Endodermal cell (in vitro differentiated cells): ENCODE data around the gene MAP7D3. TPM values are rescaled to one million over a fixed set of nuclear protein-coding genes. Genes with fewer than 3 reads are reported as not detected.

ENCODE experiments used
- DNase-seq: peaks from one replicate; pipeline ENCODE4 v3.0.0-alpha.2; 2017
- H3K27ac ChIP-seq: 2 replicates; pipeline ENCODE4 v1.5.1; 2013; ENCODE audit warnings: mild to moderate bottlenecking, low read depth, low read length, moderate library complexity
- H3K27me3 ChIP-seq: 2 replicates; pipeline ENCODE4 v1.6.1; 2013; ENCODE audit warnings: mild to moderate bottlenecking, low read length, moderate library complexity; ENCODE audit not compliant: insufficient read depth, control insufficient read depth, poor library complexity, severe bottlenecking
- H3K36me3 ChIP-seq: 2 replicates; pipeline ENCODE4 v1.7.0; 2013; ENCODE audit warnings: mild to moderate bottlenecking, low read length, moderate library complexity; ENCODE audit not compliant: control insufficient read depth, insufficient read depth
- H3K4me1 ChIP-seq: one replicate; pipeline ENCODE4 v1.7.0; 2013; ENCODE audit warnings: low read length; ENCODE audit not compliant: control insufficient read depth, insufficient read depth
- H3K4me3 ChIP-seq: 2 replicates; pipeline ENCODE4 v1.5.1; 2013; ENCODE audit warnings: mild to moderate bottlenecking, low read length, moderate library complexity
- H3K9ac ChIP-seq: 2 replicates; pipeline ENCODE4 v1.6.1; 2013; ENCODE audit warnings: mild to moderate bottlenecking, low read length, moderate library complexity; ENCODE audit not compliant: poor library complexity, severe bottlenecking; ENCODE audit errors: extremely low read depth
- H3K9me3 ChIP-seq: 2 replicates; pipeline ENCODE4 v1.6.1; 2013; ENCODE audit warnings: mild to moderate bottlenecking, low read length, moderate library complexity; ENCODE audit not compliant: control insufficient read depth
- H3K27ac Mint-ChIP-seq: 2 replicates; pipeline ENCODE4 v1.8.0; 2020; ENCODE audit warnings: mixed read lengths
- H3K27me3 Mint-ChIP-seq: 2 replicates; pipeline ENCODE4 v1.8.0; 2021; ENCODE audit warnings: mild to moderate bottlenecking, mixed read lengths; ENCODE audit not compliant: insufficient read depth
- H3K36me3 Mint-ChIP-seq: 2 replicates; pipeline ENCODE4 v1.8.0; 2020; ENCODE audit warnings: low read depth, mixed read lengths
- H3K4me1 Mint-ChIP-seq: 2 replicates; pipeline ENCODE4 v1.8.0; 2020; ENCODE audit warnings: mixed read lengths
- H3K4me3 Mint-ChIP-seq: 2 replicates; pipeline ENCODE4 v1.8.0; 2020; ENCODE audit warnings: mild to moderate bottlenecking, moderate library complexity, mixed read lengths
- H3K9me3 Mint-ChIP-seq: 2 replicates; pipeline ENCODE4 v1.8.0; 2020; ENCODE audit warnings: mild to moderate bottlenecking, mixed read lengths
- CTCF ChIP-seq: fragments of 200-600 bp; sonication (generic); conservative IDR thresholded peaks from 2 replicates; pipeline ENCODE4 v1.5.0; 2021; ENCODE audit warnings: antibody characterized with exemption, mild to moderate bottlenecking
- WGBS, 2 experiments: methylation state at CpG; one replicate each; pipeline versions ENCODE4 v1.1.5 to v1.1.7; 2013; ENCODE audit warnings: missing lambda C conversion rate in 2 of 2, mixed read lengths in 1 of 2; ENCODE audit not compliant: insufficient coverage in 1 of 2, insufficient read length in 1 of 2; 5-methylcytosine and 5-hydroxymethylcytosine counted together
- total RNA-seq, 2 donors: library from RNA; stranded (reverse); fragmentation: NEBNext Ultra II Directional in 1 of 2; extraction: Animal tissue kit (Norgen Biotek cat#: 25700) in 1 of 2; gene quantifications; 2 replicates in 1 of 2; 3 replicates in 1 of 2; pipeline ENCODE4 v1.2.1, GENCODE V29; 2021

MAP7D3 gene
- total RNA-seq, 2 donors from 2014 or later = 12.3 to 14.2 TPM

- Mint-ChIP-seq H3K4me1 (peaks cover 3% of the 10 kb centered on the region), H3K27me3 (peaks cover 2% of the 10 kb centered on the region), H3K4me3 (no peak overlapping the region), H3K36me3 (no peaks in the 10 kb centered on the region), H3K9me3 (peaks cover 32% of the 10 kb centered on the region), H3K27ac (no peak overlapping the region)
- Histone ChIP-seq H3K9ac (no peak overlapping the region), H3K27me3 (no peaks in the 10 kb centered on the region), H3K4me1 (no peaks in the 10 kb centered on the region), H3K27ac (no peak overlapping the region), H3K9me3 (no peaks in the 10 kb centered on the region), H3K4me3 (no peak overlapping the region), H3K36me3 (no peaks in the 10 kb centered on the region)
- DNase-seq = no peak
- 82 to 84% methylated on average over 2 to 3 of the region's 3 CpGs for WGBS, 2 experiments
- no peak for TF ChIP-seq CTCF
Observed at GRCh38 chrX:136203951-136204350, 47.2 kb downstream of the MAP7D3 start.

GRCh38 chrX:136203438-136203837 is 47.8 kb downstream of the MAP7D3 start:
- Mint-ChIP-seq H3K27ac (no peak overlapping the region), H3K9me3 (peaks cover 36% of the 10 kb centered on the region), H3K27me3 (peaks cover 2% of the 10 kb centered on the region), H3K4me3 (no peak overlapping the region), H3K36me3 (no peaks in the 10 kb centered on the region), H3K4me1 (peaks cover 2% of the 10 kb centered on the region)
- Histone ChIP-seq H3K4me1 (no peaks in the 10 kb centered on the region), H3K36me3 (no peaks in the 10 kb centered on the region), H3K9ac (no peak overlapping the region), H3K4me3 (no peak overlapping the region), H3K27ac (no peak overlapping the region), H3K9me3 (no peaks in the 10 kb centered on the region), H3K27me3 (no peaks in the 10 kb centered on the region)
- TF ChIP-seq CTCF = no peak
- DNase-seq = no peak

- H3K9ac ChIP-seq = no peak overlapping the region
- peaks cover 36% of the 10 kb centered on the region for H3K9me3 Mint-ChIP-seq
- no peaks in the 10 kb centered on the region for H3K36me3 ChIP-seq
- no peak for TF ChIP-seq CTCF
- DNase-seq = no peak
- H3K9me3 ChIP-seq = no peaks in the 10 kb centered on the region
- no peak overlapping the region for H3K27ac Mint-ChIP-seq
- H3K27ac ChIP-seq = no peak overlapping the region
- peaks cover 2% of the 10 kb centered on the region for H3K27me3 Mint-ChIP-seq
- H3K4me1 Mint-ChIP-seq = peaks cover 2% of the 10 kb centered on the region
- no peak overlapping the region for H3K4me3 ChIP-seq
- no peaks in the 10 kb centered on the region for H3K4me1 ChIP-seq
- WGBS, 2 experiments = 78 to 100% methylated on average over 1 to 3 of the region's 5 CpGs
- no peaks in the 10 kb centered on the region for H3K36me3 Mint-ChIP-seq
- H3K27me3 ChIP-seq = no peaks in the 10 kb centered on the region
- no peak overlapping the region for H3K4me3 Mint-ChIP-seq
Observed at GRCh38 chrX:136202889-136203288, 48.3 kb downstream of the MAP7D3 start.
